ENCODE results near the gene C20orf141. TPM values are rescaled to one million over a fixed set of nuclear protein-coding genes. Genes with fewer than 3 reads are reported as not detected.
"Not testable (repeated sequence)": the region's sequence is repeated elsewhere in the genome, so short reads cannot be mapped to it uniquely, and the experiment has no call there.

The C20orf141 gene
- polyA plus RNA-seq (2013, experiment 1 of 4), result not detected
- not detected for polyA plus RNA-seq (2013, experiment 2 of 4)
- not detected for polyA plus RNA-seq (2013, experiment 3 of 4)
- not detected for polyA plus RNA-seq (2013, experiment 4 of 4)

GRCh38 chr20:2814587-2815051 lies at the start of gene C20orf141:
C20orf141 (plus strand) TSS chr20:2814987; CDS start chr20:2815185, 198 bp downstream.
- H3K4me3 ChIP-seq (ENCODE audit: insufficient read depth, low read depth, low read length), result no peak within 1 kb of the TSS
- no peak within 1 kb of the TSS for H3K27ac ChIP-seq (ENCODE audit: insufficient read depth, low read depth, low read length, poor library complexity, severe bottlenecking)
- no peaks in the 10 kb centered on the region for H3K9me3 ChIP-seq (ENCODE audit: control insufficient read depth, low read length)
- 59 to 61% methylated on average over 5 of the region's 5 CpGs for WGBS, 2 experiments
- H3K27me3 ChIP-seq (ENCODE audit: control insufficient read depth, insufficient read depth, low read length, poor library complexity, severe bottlenecking), result no peaks in the 10 kb centered on the region
- H3K4me1 ChIP-seq (ENCODE audit: control insufficient read depth, insufficient read depth, low read length), result no peaks in the 10 kb centered on the region
- H3K36me3 ChIP-seq (ENCODE audit: control insufficient read depth, insufficient read depth, low read length), result no peaks in the 10 kb centered on the region

DNA sequence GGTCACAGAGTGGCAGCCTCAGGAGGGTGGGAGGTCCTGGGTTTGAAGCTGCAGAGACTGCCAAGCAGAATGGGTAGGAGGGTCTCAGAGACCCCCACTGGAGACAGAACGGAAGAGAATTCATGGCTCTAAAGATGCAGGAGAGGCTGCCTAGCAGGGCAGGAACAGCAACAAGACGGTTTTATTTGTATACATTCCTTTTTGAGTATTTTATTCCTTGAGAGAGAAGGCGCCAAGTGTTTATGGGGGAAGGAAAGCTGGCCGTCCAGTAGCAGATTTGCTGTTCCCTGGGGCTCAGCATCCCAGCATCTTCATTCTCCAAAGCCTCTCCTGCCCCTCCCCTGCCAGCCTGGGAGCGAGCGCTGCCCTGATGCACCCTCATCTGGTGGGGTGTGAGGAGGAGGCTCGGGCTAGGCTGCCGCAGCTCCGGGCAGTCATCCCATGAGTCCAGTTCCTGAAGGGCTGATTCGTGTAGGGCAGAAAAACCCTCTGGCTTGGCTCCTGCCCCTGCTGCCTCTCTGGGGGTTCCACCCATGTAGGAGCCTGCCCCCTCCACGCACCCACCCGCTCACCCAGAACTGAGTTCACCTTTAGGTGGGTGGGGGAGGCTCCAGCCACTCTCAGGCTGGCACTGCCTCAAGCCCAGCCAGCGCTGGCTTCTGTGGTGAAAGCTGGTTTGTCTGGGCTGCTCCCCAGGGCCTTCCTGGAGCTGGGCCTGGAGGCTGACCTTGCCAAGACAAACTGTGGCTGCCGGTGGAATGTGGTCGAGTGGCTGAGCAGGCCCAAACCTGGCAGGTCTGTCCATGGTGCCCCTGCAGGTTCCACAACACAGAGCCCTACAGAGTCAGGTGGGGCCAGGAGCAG lies 46.8 kb upstream of the C20orf141 start:
- H3K36me3 ChIP-seq (ENCODE audit: control insufficient read depth, insufficient read depth, low read length), result no peaks in the 10 kb centered on the region
- no peak overlapping the region for H3K27ac ChIP-seq (ENCODE audit: insufficient read depth, low read depth, low read length, poor library complexity, severe bottlenecking)
- no peaks in the 10 kb centered on the region for H3K9me3 ChIP-seq (ENCODE audit: control insufficient read depth, low read length)
- no peaks in the 10 kb centered on the region for H3K27me3 ChIP-seq (ENCODE audit: control insufficient read depth, insufficient read depth, low read length, poor library complexity, severe bottlenecking)
- 83 to 87% methylated on average over 15 of the region's 15 CpGs for WGBS, 2 experiments
- H3K4me3 ChIP-seq (ENCODE audit: insufficient read depth, low read depth, low read length), result no peak overlapping the region
- H3K4me1 ChIP-seq (ENCODE audit: control insufficient read depth, insufficient read depth, low read length), result no peaks in the 10 kb centered on the region

GRCh38 chr20:2768632-2769015 lies 46.2 kb upstream of the C20orf141 start:
- no peaks in the 10 kb centered on the region for H3K9me3 ChIP-seq (ENCODE audit: control insufficient read depth, low read length)
- H3K36me3 ChIP-seq (ENCODE audit: control insufficient read depth, insufficient read depth, low read length), result no peaks in the 10 kb centered on the region
- 92 to 95% methylated on average over 5 of the region's 5 CpGs for WGBS, 2 experiments
- no peak overlapping the region for H3K27ac ChIP-seq (ENCODE audit: insufficient read depth, low read depth, low read length, poor library complexity, severe bottlenecking)
- no peak overlapping the region for H3K4me3 ChIP-seq (ENCODE audit: insufficient read depth, low read depth, low read length)
- H3K27me3 ChIP-seq (ENCODE audit: control insufficient read depth, insufficient read depth, low read length, poor library complexity, severe bottlenecking), result no peaks in the 10 kb centered on the region
- H3K4me1 ChIP-seq (ENCODE audit: control insufficient read depth, insufficient read depth, low read length), result no peaks in the 10 kb centered on the region

DNA sequence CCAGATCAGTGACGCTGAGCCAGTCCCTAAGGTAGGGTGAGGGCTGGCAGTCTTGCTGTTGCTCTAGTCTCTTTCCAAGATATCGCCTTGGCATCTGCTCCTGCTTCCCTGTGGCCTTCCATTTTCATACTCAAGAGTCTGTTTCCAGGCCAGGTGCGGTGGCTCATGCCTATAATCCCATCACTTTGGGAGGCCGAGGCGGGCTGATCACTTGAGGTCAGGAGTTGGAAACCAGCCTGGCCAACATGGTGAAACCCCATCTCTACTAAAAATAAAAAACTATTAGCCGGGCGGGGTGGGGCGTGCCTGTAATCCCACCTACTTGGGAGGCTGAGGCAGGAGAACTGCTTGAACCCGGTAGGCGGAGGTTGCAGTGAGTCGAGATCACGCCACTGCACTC lies 44.7 kb upstream of the C20orf141 start:
- H3K36me3 ChIP-seq (ENCODE audit: control insufficient read depth, insufficient read depth, low read length); H3K4me1 ChIP-seq (ENCODE audit: control insufficient read depth, insufficient read depth, low read length); H3K27me3 ChIP-seq (ENCODE audit: control insufficient read depth, insufficient read depth, low read length, poor library complexity, severe bottlenecking); H3K9me3 ChIP-seq (ENCODE audit: control insufficient read depth, low read length); H3K27ac ChIP-seq (ENCODE audit: insufficient read depth, low read depth, low read length, poor library complexity, severe bottlenecking); H3K4me3 ChIP-seq (ENCODE audit: insufficient read depth, low read depth, low read length): not testable (repeated sequence)
- 92 to 94% methylated on average over 12 of the region's 12 CpGs for WGBS, 2 experiments

DNA sequence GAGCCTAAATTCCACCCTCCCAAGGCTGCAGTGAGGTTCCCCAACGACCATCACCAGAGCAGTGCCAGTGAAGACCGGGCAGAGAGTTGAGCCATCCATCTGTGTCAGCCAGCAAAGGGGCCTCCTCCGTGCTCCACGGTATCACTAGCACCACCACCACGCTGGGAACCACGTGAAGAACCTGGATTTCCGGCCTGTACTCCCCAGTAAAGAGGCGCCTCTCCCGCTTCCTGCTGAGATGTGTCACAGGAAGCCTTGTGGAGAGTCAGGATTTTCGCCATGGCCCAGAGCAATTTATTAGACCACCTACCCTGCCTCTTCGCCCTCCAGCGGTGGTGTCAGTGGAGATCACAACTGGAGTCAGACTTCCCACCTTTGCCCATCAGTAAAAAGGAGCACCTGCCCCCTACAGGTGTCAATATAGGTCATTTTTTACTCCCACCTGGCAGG lies 43.1 kb upstream of the C20orf141 start:
- H3K4me3 ChIP-seq (ENCODE audit: insufficient read depth, low read depth, low read length), result no peak overlapping the region
- no peaks in the 10 kb centered on the region for H3K9me3 ChIP-seq (ENCODE audit: control insufficient read depth, low read length)
- H3K27ac ChIP-seq (ENCODE audit: insufficient read depth, low read depth, low read length, poor library complexity, severe bottlenecking), result no peak overlapping the region
- no peaks in the 10 kb centered on the region for H3K4me1 ChIP-seq (ENCODE audit: control insufficient read depth, insufficient read depth, low read length)
- WGBS, 2 experiments, result 78 to 82% methylated on average over 12 of the region's 12 CpGs
- H3K27me3 ChIP-seq (ENCODE audit: control insufficient read depth, insufficient read depth, low read length, poor library complexity, severe bottlenecking), result no peaks in the 10 kb centered on the region
- H3K36me3 ChIP-seq (ENCODE audit: control insufficient read depth, insufficient read depth, low read length), result no peaks in the 10 kb centered on the region

GRCh38 chr20:2773812-2774211 lies 41.0 kb upstream of the C20orf141 start:
- WGBS, 2 experiments, result 90 to 92% methylated on average over 9 of the region's 9 CpGs
- Histone ChIP-seq H3K36me3 (ENCODE audit: control insufficient read depth, insufficient read depth, low read length) (no peaks in the 10 kb centered on the region), H3K4me3 (ENCODE audit: insufficient read depth, low read depth, low read length) (no peak overlapping the region), H3K27me3 (ENCODE audit: control insufficient read depth, insufficient read depth, low read length, poor library complexity, severe bottlenecking) (no peaks in the 10 kb centered on the region), H3K27ac (ENCODE audit: insufficient read depth, low read depth, low read length, poor library complexity, severe bottlenecking) (no peak overlapping the region), H3K4me1 (ENCODE audit: control insufficient read depth, insufficient read depth, low read length) (no peaks in the 10 kb centered on the region), H3K9me3 (ENCODE audit: control insufficient read depth, low read length) (no peaks in the 10 kb centered on the region)

- H3K9me3 ChIP-seq (ENCODE audit: control insufficient read depth, low read length), result no peaks in the 10 kb centered on the region
- no peak overlapping the region for H3K27ac ChIP-seq (ENCODE audit: insufficient read depth, low read depth, low read length, poor library complexity, severe bottlenecking)
- no peak overlapping the region for H3K4me3 ChIP-seq (ENCODE audit: insufficient read depth, low read depth, low read length)
- H3K36me3 ChIP-seq (ENCODE audit: control insufficient read depth, insufficient read depth, low read length), result no peaks in the 10 kb centered on the region
- WGBS, 2 experiments, result 90 to 91% methylated on average over 3 of the region's 3 CpGs
- H3K4me1 ChIP-seq (ENCODE audit: control insufficient read depth, insufficient read depth, low read length), result no peaks in the 10 kb centered on the region
- H3K27me3 ChIP-seq (ENCODE audit: control insufficient read depth, insufficient read depth, low read length, poor library complexity, severe bottlenecking), result no peaks in the 10 kb centered on the region
Measured at GRCh38 chr20:2775139-2775538, 39.6 kb upstream of the C20orf141 start.

DNA sequence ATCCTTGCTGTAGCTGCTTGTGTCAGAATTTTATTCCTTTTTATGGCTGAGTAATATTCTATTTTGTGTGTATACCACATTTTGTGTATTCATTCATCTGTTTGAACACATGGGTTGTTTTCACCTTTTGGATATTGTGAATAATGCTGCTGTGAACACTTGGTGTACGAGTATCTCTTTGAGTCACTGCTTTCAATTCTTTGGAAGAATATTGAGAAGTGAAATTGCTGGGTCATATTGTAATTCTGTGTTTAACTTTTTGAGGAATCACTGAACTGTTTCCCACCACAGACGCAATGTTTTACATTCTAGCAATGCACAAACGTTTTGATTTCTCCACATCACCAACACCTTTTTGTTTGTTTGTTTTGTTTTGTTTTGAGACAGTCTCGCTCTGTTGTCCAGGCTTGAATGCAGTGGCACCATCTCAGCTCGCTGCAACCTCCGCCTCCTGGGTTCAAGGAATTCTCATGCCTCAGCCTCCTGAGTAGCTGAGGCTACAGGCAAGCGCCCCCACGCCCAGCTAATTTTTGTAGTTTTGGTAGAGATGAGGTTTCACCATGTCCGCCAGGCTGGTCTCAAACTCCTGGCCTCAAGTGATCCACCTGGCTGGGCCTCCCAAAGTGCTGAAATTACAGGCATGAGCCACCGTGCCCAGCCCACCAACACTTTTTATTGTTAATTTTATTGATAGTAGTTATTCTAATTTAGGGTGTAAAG lies 36.0 kb upstream of the C20orf141 start:
- whole genome bisulfite sequencing, 2 experiments, result 87 to 90% methylated on average over 9 to 10 of the region's 10 CpGs

DNA sequence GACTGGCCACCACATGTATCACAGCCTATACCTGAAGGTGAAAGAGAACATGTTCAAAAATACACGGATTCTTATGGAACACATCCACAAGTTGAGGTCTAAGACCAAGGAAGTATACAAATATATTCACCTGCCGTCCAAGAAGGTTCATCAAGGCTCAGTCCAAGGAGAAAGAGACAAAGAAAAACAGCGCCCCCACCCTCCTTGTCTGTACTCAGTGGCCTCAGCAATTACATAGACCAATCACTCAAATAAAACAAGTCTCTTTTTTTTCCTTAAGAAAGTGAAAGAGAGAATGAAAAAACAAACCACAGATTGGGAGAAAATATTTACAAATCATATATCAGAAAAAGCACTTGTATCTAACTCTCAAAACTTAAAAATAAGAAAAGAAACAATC lies 33.8 kb upstream of the C20orf141 start:
- H3K9me3 ChIP-seq (ENCODE audit: control insufficient read depth, low read length), result no peaks in the 10 kb centered on the region
- no peaks in the 10 kb centered on the region for H3K4me1 ChIP-seq (ENCODE audit: control insufficient read depth, insufficient read depth, low read length)
- H3K27me3 ChIP-seq (ENCODE audit: control insufficient read depth, insufficient read depth, low read length, poor library complexity, severe bottlenecking), result no peaks in the 10 kb centered on the region
- 40 to 58% methylated on average over 2 to 3 of the region's 3 CpGs for WGBS, 2 experiments
- no peaks in the 10 kb centered on the region for H3K36me3 ChIP-seq (ENCODE audit: control insufficient read depth, insufficient read depth, low read length)
- H3K27ac ChIP-seq (ENCODE audit: insufficient read depth, low read depth, low read length, poor library complexity, severe bottlenecking), result no peak overlapping the region
- no peak overlapping the region for H3K4me3 ChIP-seq (ENCODE audit: insufficient read depth, low read depth, low read length)

More for the DNA sequence above, 36.0 kb upstream of the C20orf141 start:
- Histone ChIP-seq H3K27me3 (ENCODE audit: control insufficient read depth, insufficient read depth, low read length, poor library complexity, severe bottlenecking) (no peaks in the 10 kb centered on the region), H3K27ac (ENCODE audit: insufficient read depth, low read depth, low read length, poor library complexity, severe bottlenecking) (no peak overlapping the region), H3K4me1 (ENCODE audit: control insufficient read depth, insufficient read depth, low read length) (no peaks in the 10 kb centered on the region), H3K9me3 (ENCODE audit: control insufficient read depth, low read length) (no peaks in the 10 kb centered on the region), H3K36me3 (ENCODE audit: control insufficient read depth, insufficient read depth, low read length) (no peaks in the 10 kb centered on the region), H3K4me3 (ENCODE audit: insufficient read depth, low read depth, low read length) (no peak overlapping the region)

DNA sequence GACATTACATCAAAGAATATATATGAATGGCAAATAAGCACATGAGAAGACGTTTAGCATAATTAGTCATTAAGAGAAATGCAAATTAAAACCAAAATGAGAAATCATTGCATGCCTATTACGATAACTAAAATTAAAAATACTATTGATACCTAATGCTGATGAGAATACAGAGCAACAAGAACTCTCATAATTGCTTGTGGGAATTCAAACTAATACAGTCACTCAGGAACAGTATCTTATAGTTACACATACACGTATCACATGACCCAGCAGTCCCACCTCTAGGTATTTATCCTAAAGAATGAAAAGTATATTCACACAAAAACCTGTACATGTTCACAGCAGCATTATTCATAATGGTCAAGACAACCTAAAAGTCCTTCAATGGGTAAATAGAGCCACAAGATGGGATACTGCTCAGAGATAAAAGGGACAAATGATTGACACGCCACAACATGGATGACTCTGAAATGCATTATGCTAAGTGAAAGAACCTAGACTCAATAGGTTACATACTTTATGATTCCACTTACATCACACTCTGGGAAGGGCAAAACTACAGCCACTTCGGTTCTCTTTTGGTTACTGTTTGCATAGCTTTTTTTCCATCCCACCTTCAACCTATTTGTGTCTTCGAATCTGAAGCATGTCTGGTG lies 30.8 kb upstream of the C20orf141 start:
- 78 to 89% methylated on average over 4 to 6 of the region's 6 CpGs for WGBS, 2 experiments
- no peak overlapping the region for H3K4me3 ChIP-seq (ENCODE audit: insufficient read depth, low read depth, low read length)
- H3K4me1 ChIP-seq (ENCODE audit: control insufficient read depth, insufficient read depth, low read length), result no peaks in the 10 kb centered on the region
- H3K27me3 ChIP-seq (ENCODE audit: control insufficient read depth, insufficient read depth, low read length, poor library complexity, severe bottlenecking), result no peaks in the 10 kb centered on the region
- no peak overlapping the region for H3K27ac ChIP-seq (ENCODE audit: insufficient read depth, low read depth, low read length, poor library complexity, severe bottlenecking)
- no peaks in the 10 kb centered on the region for H3K9me3 ChIP-seq (ENCODE audit: control insufficient read depth, low read length)
- no peaks in the 10 kb centered on the region for H3K36me3 ChIP-seq (ENCODE audit: control insufficient read depth, insufficient read depth, low read length)

All from ectodermal cell (in vitro differentiated cells).